ENCODE measurements around the gene HGS. TPM values are rescaled to one million over a fixed set of nuclear protein-coding genes. Genes with fewer than 3 reads are reported as not detected.

The HGS gene
- total RNA-seq, 2 experiments from 2014 or later: 121 to 128 TPM

GRCh38 chr17:81705518-81706231 lies 21.9 kb downstream of the HGS start:
- peaks cover 41% of the 10 kb centered on the region for H3K36me3 Mint-ChIP-seq (ENCODE audit: low read depth)
- H3K4me1 Mint-ChIP-seq: peaks cover 40% of the 10 kb centered on the region
- no peak for DNase-seq
- CTCF ChIA-PET: interaction anchor here (0.9 kb wide), 1 partner anchor 14 kb away, joined by 3 read pairs; no protein-coding TSS in a partner anchor
- H3K27ac Mint-ChIP-seq: no peak overlapping the region
- POLR2A ChIA-PET: no interaction called here
- peak overlapping the region; percentile 41 for H3K4me3 Mint-ChIP-seq
- H3K9me3 Mint-ChIP-seq: no peaks in the 10 kb centered on the region
- H3K27me3 Mint-ChIP-seq: no peaks in the 10 kb centered on the region

- no peak for DNase-seq
- Mint-ChIP-seq H3K36me3 (ENCODE audit: low read depth) (peaks cover 36% of the 10 kb centered on the region), H3K4me3 (no peak overlapping the region), H3K9me3 (no peaks in the 10 kb centered on the region), H3K27me3 (no peaks in the 10 kb centered on the region), H3K4me1 (peaks cover 40% of the 10 kb centered on the region), H3K27ac (no peak overlapping the region)
- POLR2A ChIA-PET: no interaction called here
- CTCF ChIA-PET: interaction anchor here (0.8 kb wide), 1 partner anchor 16 kb away, joined by 5 read pairs; no protein-coding TSS in a partner anchor
Measured at GRCh38 chr17:81706232-81706611, 22.4 kb downstream of the HGS start.

- CTCF ChIA-PET: interaction anchor here (0.8 kb wide), 1 partner anchor 15 kb away, joined by 5 read pairs; no protein-coding TSS in a partner anchor
- Mint-ChIP-seq H3K4me1 (peaks cover 37% of the 10 kb centered on the region), H3K4me3 (no peak overlapping the region), H3K27me3 (no peaks in the 10 kb centered on the region), H3K27ac (no peak overlapping the region), H3K36me3 (ENCODE audit: low read depth) (peaks cover 31% of the 10 kb centered on the region), H3K9me3 (no peaks in the 10 kb centered on the region)
- POLR2A ChIA-PET: no interaction called here
- no peak for DNase-seq
Measured at GRCh38 chr17:81706757-81707624, 23.2 kb downstream of the HGS start.

GRCh38 chr17:81707725-81708646 lies 24.2 kb downstream of the HGS start:
- Mint-ChIP-seq H3K4me3 (no peak overlapping the region), H3K27ac (no peak overlapping the region), H3K36me3 (ENCODE audit: low read depth) (peaks cover 25% of the 10 kb centered on the region), H3K9me3 (no peaks in the 10 kb centered on the region), H3K4me1 (peaks cover 36% of the 10 kb centered on the region), H3K27me3 (no peaks in the 10 kb centered on the region)
- CTCF ChIA-PET: no interaction called here
- POLR2A ChIA-PET: no interaction called here
- DNase-seq: no peak

GRCh38 chr17:81708739-81709185 lies 25.0 kb downstream of the HGS start:
- Mint-ChIP-seq H3K4me3 (no peak overlapping the region), H3K4me1 (peaks cover 40% of the 10 kb centered on the region), H3K27ac (peak overlapping the region; percentile 57), H3K36me3 (ENCODE audit: low read depth) (peaks cover 25% of the 10 kb centered on the region), H3K9me3 (no peaks in the 10 kb centered on the region), H3K27me3 (no peaks in the 10 kb centered on the region)
- CTCF ChIA-PET: interaction anchor here (1.0 to 1.3 kb wide), 2 partner anchors 13 to 45 kb away, joined by 3 read pairs; no protein-coding TSS in a partner anchor
- no peak for DNase-seq
- POLR2A ChIA-PET: no interaction called here

- no peaks in the 10 kb centered on the region for H3K9me3 Mint-ChIP-seq
- ChIA-PET POLR2A (interaction anchor here (0.7 kb wide), 1 partner anchor 9 kb away, joined by 3 read pairs; no protein-coding TSS in a partner anchor), CTCF (interaction anchor here (0.9 kb wide), 1 partner anchor 14 kb away, joined by 3 read pairs; no protein-coding TSS in a partner anchor)
- H3K27ac Mint-ChIP-seq: peak overlapping the region; percentile 90
- peak overlapping the region; percentile 69 for H3K4me3 Mint-ChIP-seq
- DNase-seq: peak; percentile 42
- no peaks in the 10 kb centered on the region for H3K27me3 Mint-ChIP-seq
- H3K36me3 Mint-ChIP-seq (ENCODE audit: low read depth): peaks cover 16% of the 10 kb centered on the region
- peaks cover 32% of the 10 kb centered on the region for H3K4me1 Mint-ChIP-seq
Measured at GRCh38 chr17:81710514-81711308, 26.9 kb downstream of the HGS start.

GRCh38 chr17:81711814-81712467 lies 28.1 kb downstream of the HGS start, which contains the start of gene SLC25A10:
Gene SLC25A10, plus strand, starts transcription at chr17:81712284. Its CDS starts 143 bp downstream, at chr17:81712427.
- ChIA-PET CTCF (interaction anchor here (0.6 to 1.4 kb wide), 2 partner anchors 33 to 194 kb away, joined by 3 to 4 read pairs; no protein-coding TSS in a partner anchor), POLR2A (interaction anchor here (0.7 kb wide), 1 partner anchor 11 kb away, joined by 3 read pairs; no protein-coding TSS in a partner anchor)
- H3K4me3 Mint-ChIP-seq: peak within 1 kb of the TSS; percentile 81
- H3K36me3 Mint-ChIP-seq (ENCODE audit: low read depth): peaks cover 5% of the 10 kb centered on the region
- H3K4me1 Mint-ChIP-seq: peaks cover 28% of the 10 kb centered on the region
- DNase-seq: peak; percentile 83
- H3K9me3 Mint-ChIP-seq: no peaks in the 10 kb centered on the region
- H3K27me3 Mint-ChIP-seq: no peaks in the 10 kb centered on the region
- H3K27ac Mint-ChIP-seq: peak within 1 kb of the TSS; percentile 90

- ChIA-PET POLR2A (no interaction called here), CTCF (interaction anchor here (0.6 to 1.4 kb wide), 2 partner anchors 34 to 133 kb away, joined by 3 to 4 read pairs; no protein-coding TSS in a partner anchor)
- Mint-ChIP-seq H3K27me3 (no peaks in the 10 kb centered on the region), H3K4me1 (peaks cover 28% of the 10 kb centered on the region), H3K36me3 (ENCODE audit: low read depth) (peaks cover 4% of the 10 kb centered on the region), H3K27ac (peak overlapping the region; percentile 60), H3K9me3 (no peaks in the 10 kb centered on the region), H3K4me3 (peak overlapping the region; percentile 81)
- no peak for DNase-seq
Measured at GRCh38 chr17:81712468-81713003, 28.7 kb downstream of the HGS start.

GRCh38 chr17:81713004-81713555 lies 29.3 kb downstream of the HGS start:
- Mint-ChIP-seq H3K9me3 (no peaks in the 10 kb centered on the region), H3K27ac (peak overlapping the region; percentile 60), H3K27me3 (no peaks in the 10 kb centered on the region), H3K4me1 (peaks cover 28% of the 10 kb centered on the region), H3K4me3 (peak overlapping the region; percentile 81), H3K36me3 (ENCODE audit: low read depth) (peaks cover 5% of the 10 kb centered on the region)
- no peak for DNase-seq
- ChIA-PET POLR2A (no interaction called here), CTCF (interaction anchor here (0.6 to 1.4 kb wide), 2 partner anchors 34 to 134 kb away, joined by 3 to 4 read pairs; no protein-coding TSS in a partner anchor)

- ChIA-PET POLR2A (no interaction called here), CTCF (no interaction called here)
- H3K27ac Mint-ChIP-seq: no peak overlapping the region
Measured at GRCh38 chr17:81713556-81714411, 30.0 kb downstream of the HGS start.

More at GRCh38 chr17:81713556-81714411, 30.0 kb downstream of the HGS start:
- H3K4me1 Mint-ChIP-seq: peaks cover 28% of the 10 kb centered on the region
- DNase-seq: no peak
- H3K27me3 Mint-ChIP-seq: no peaks in the 10 kb centered on the region
- H3K9me3 Mint-ChIP-seq: no peaks in the 10 kb centered on the region
- peak overlapping the region; percentile 81 for H3K4me3 Mint-ChIP-seq
- H3K36me3 Mint-ChIP-seq (ENCODE audit: low read depth): peaks cover 5% of the 10 kb centered on the region
